Measurements from ENCODE around the gene PCYT2.

DNA sequence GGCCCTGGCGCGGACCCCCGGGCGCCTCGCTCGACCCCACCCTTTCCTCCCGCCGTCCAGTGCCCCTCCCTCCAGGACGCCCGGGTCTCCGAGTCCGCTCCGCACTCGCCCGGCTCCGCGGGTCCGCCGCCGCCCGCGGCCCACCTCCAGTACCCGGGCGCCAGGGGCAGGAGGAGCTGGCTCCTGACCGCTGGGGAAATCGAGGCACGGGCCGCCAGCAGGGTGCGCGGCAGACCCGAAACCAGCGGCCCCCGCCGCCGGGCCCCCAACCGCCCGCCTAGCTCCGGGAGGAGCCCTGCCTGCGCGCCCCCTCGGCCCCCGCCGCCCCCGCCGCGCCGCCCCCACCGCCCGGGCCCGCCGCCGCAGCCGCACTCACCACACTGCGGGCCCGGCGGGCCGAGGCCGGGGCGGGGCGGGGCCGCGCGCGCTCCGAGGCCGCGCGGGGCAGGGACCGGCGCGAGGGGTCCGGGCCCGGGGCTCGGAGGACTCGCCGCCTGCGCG lies 16.0 kb upstream of the PCYT2 start:
- TF ChIP-seq, protein P1, sequence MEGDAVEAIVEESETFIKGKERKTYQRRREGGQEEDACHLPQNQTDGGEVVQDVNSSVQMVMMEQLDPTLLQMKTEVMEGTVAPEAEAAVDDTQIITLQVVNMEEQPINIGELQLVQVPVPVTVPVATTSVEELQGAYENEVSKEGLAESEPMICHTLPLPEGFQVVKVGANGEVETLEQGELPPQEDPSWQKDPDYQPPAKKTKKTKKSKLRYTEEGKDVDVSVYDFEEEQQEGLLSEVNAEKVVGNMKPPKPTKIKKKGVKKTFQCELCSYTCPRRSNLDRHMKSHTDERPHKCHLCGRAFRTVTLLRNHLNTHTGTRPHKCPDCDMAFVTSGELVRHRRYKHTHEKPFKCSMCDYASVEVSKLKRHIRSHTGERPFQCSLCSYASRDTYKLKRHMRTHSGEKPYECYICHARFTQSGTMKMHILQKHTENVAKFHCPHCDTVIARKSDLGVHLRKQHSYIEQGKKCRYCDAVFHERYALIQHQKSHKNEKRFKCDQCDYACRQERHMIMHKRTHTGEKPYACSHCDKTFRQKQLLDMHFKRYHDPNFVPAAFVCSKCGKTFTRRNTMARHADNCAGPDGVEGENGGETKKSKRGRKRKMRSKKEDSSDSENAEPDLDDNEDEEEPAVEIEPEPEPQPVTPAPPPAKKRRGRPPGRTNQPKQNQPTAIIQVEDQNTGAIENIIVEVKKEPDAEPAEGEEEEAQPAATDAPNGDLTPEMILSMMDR (IDR thresholded peaks at IDR 0.05), result no peak
- no peak for TF ChIP-seq EZH2 (IDR thresholded peaks at IDR 0.05)
- no peak for TF ChIP-seq EZH2phosphoT487 (IDR thresholded peaks at IDR 0.05)

All from neural progenitor cell (in vitro differentiated cells).